Mononuclear cell (primary cell): ENCODE results near the gene ALK. TPM values are rescaled to one million over a fixed set of nuclear protein-coding genes. Genes with fewer than 3 reads are reported as not detected.
"Not testable (repeated sequence)": the region's sequence is repeated elsewhere in the genome, so short reads cannot be mapped to it uniquely, and the experiment has no call there.

Experiments used
- H3K27me3 ChIP-seq: 2 replicates; pipeline ENCODE4 v1.6.0; 2011; ENCODE audit warnings: low read length, control low read depth; ENCODE audit not compliant: insufficient read depth
- H3K4me1 ChIP-seq: 2 replicates; pipeline ENCODE4 v1.5.1; 2011; ENCODE audit warnings: mild to moderate bottlenecking, low read length, control low read depth; ENCODE audit not compliant: insufficient read depth
- H3K4me3 ChIP-seq: 2 replicates; pipeline ENCODE4 v1.5.1; 2011; ENCODE audit warnings: mild to moderate bottlenecking, low read length, moderate library complexity
- H3K9me3 ChIP-seq: 2 replicates; pipeline ENCODE4 v1.5.1; 2011; ENCODE audit warnings: low read depth, mild to moderate bottlenecking, control low read depth, low read length
- total RNA-seq: library from RNA; depleted of rRNA; stranded (reverse); fragments of >200 nt; gene quantifications from one replicate; pipeline ENCODE4 v1.2.3, GENCODE V29; 2012

ALK gene
- total RNA-seq, 1 donor, result not detected

- H3K4me1 ChIP-seq, result no peaks in the 10 kb centered on the region
- no peaks in the 10 kb centered on the region for H3K27me3 ChIP-seq
- H3K9me3 ChIP-seq, result no peaks in the 10 kb centered on the region
- H3K4me3 ChIP-seq, result no peak overlapping the region
Measured at GRCh38 chr2:29253026-29253425, 668.4 kb downstream of the ALK start.

GRCh38 chr2:29251406-29251805, 670.0 kb downstream of the ALK start:
- Histone ChIP-seq H3K4me3 (no peak overlapping the region), H3K27me3 (no peaks in the 10 kb centered on the region), H3K4me1 (no peaks in the 10 kb centered on the region), H3K9me3 (no peaks in the 10 kb centered on the region)

GRCh38 chr2:29250977-29251376, 670.4 kb downstream of the ALK start:
- Histone ChIP-seq H3K27me3 (no peaks in the 10 kb centered on the region), H3K4me1 (no peaks in the 10 kb centered on the region), H3K4me3 (no peak overlapping the region), H3K9me3 (no peaks in the 10 kb centered on the region)

GRCh38 chr2:29249666-29250253, 671.6 kb downstream of the ALK start:
- H3K27me3 ChIP-seq, result no peaks in the 10 kb centered on the region
- H3K4me3 ChIP-seq, result no peak overlapping the region
- H3K4me1 ChIP-seq, result no peaks in the 10 kb centered on the region
- no peaks in the 10 kb centered on the region for H3K9me3 ChIP-seq

GRCh38 chr2:29247336-29247914, 674.0 kb downstream of the ALK start:
- no peaks in the 10 kb centered on the region for H3K9me3 ChIP-seq
- H3K4me1 ChIP-seq, result no peaks in the 10 kb centered on the region
- H3K27me3 ChIP-seq, result no peaks in the 10 kb centered on the region

GRCh38 chr2:29246383-29247300, 674.7 kb downstream of the ALK start:
- no peaks in the 10 kb centered on the region for H3K9me3 ChIP-seq
- no peaks in the 10 kb centered on the region for H3K27me3 ChIP-seq
- H3K4me1 ChIP-seq, result no peaks in the 10 kb centered on the region
- H3K4me3 ChIP-seq, result no peak overlapping the region

More at GRCh38 chr2:29247336-29247914, 674.0 kb downstream of the ALK start:
- H3K4me3 ChIP-seq, result no peak overlapping the region

- Histone ChIP-seq H3K4me3 (no peak overlapping the region), H3K27me3 (no peaks in the 10 kb centered on the region)
Measured at GRCh38 chr2:29245742-29246382, 675.5 kb downstream of the ALK start.

GRCh38 chr2:29245035-29245741, 676.2 kb downstream of the ALK start:
- not testable (repeated sequence) for H3K4me1 ChIP-seq, H3K4me3 ChIP-seq, H3K27me3 ChIP-seq, H3K9me3 ChIP-seq

More at GRCh38 chr2:29245742-29246382, 675.5 kb downstream of the ALK start:
- Histone ChIP-seq H3K4me1 (no peaks in the 10 kb centered on the region), H3K9me3 (no peaks in the 10 kb centered on the region)

- no peaks in the 10 kb centered on the region for H3K4me1 ChIP-seq
- H3K27me3 ChIP-seq, result no peaks in the 10 kb centered on the region
- no peak overlapping the region for H3K4me3 ChIP-seq
- no peaks in the 10 kb centered on the region for H3K9me3 ChIP-seq
Measured at GRCh38 chr2:29242621-29243375, 678.6 kb downstream of the ALK start.

- Histone ChIP-seq H3K4me3 (no peak overlapping the region), H3K4me1 (no peaks in the 10 kb centered on the region), H3K27me3 (no peaks in the 10 kb centered on the region), H3K9me3 (no peaks in the 10 kb centered on the region)
Measured at GRCh38 chr2:29241955-29242565, 679.3 kb downstream of the ALK start.

- no peaks in the 10 kb centered on the region for H3K27me3 ChIP-seq
- H3K4me3 ChIP-seq, result no peak overlapping the region
- H3K9me3 ChIP-seq, result no peaks in the 10 kb centered on the region
- H3K4me1 ChIP-seq, result no peaks in the 10 kb centered on the region
Measured at GRCh38 chr2:29241341-29241740, 680.0 kb downstream of the ALK start.

- no peaks in the 10 kb centered on the region for H3K4me1 ChIP-seq
- no peak overlapping the region for H3K4me3 ChIP-seq
Measured at GRCh38 chr2:29240601-29241000, 680.8 kb downstream of the ALK start.

GRCh38 chr2:29239209-29239960, 682.0 kb downstream of the ALK start:
- Histone ChIP-seq H3K4me1 (no peaks in the 10 kb centered on the region), H3K27me3 (no peaks in the 10 kb centered on the region), H3K4me3 (no peak overlapping the region), H3K9me3 (no peaks in the 10 kb centered on the region)

More at GRCh38 chr2:29240601-29241000, 680.8 kb downstream of the ALK start:
- Histone ChIP-seq H3K27me3 (no peaks in the 10 kb centered on the region), H3K9me3 (no peaks in the 10 kb centered on the region)
